SK-N-SH (cell line): ENCODE data around the gene SPTA1.

Experiments
- CHD2 ChIP-seq: fragments of 150-350 bp; IDR thresholded peaks from 2 replicates; pipeline ENCODE4 v1.6.1; 2018; ENCODE audit warnings: low read length; ENCODE audit not compliant: partially characterized antibody
- EP300 ChIP-seq, 2 experiments: IDR thresholded peaks; 2 replicates each; pipeline versions ENCODE4 v1.4.0 to v1.6.1; 2012; ENCODE audit warnings: borderline replicate concordance in 1 of 2, low read depth in 1 of 2, low read length in 1 of 2
- EZH2phosphoT487 ChIP-seq: fragments of 200-600 bp; sonication (generic); IDR thresholded peaks from 2 replicates; pipeline ENCODE4 v1.6.1; 2017; ENCODE audit warnings: low read depth, mixed run types, mild to moderate bottlenecking, antibody characterized with exemption, moderate library complexity, borderline replicate concordance
- FOXM1 ChIP-seq: IDR thresholded peaks from 2 replicates; pipeline ENCODE4 v1.4.0; 2012; ENCODE audit warnings: low read depth, mild to moderate bottlenecking
- POLR2AphosphoS5 ChIP-seq: IDR thresholded peaks from 2 replicates; pipeline ENCODE4 v1.6.1; 2012; ENCODE audit warnings: low read depth, low read length
- RAD21 ChIP-seq: IDR thresholded peaks from 2 replicates; pipeline ENCODE4 v1.6.1; 2012; ENCODE audit warnings: mild to moderate bottlenecking, low read length
- SMC3 ChIP-seq: IDR thresholded peaks from 2 replicates; pipeline ENCODE4 v1.6.1; 2012; ENCODE audit warnings: low read depth, low read length, improper control_type of control experiment
- TEAD4 ChIP-seq: IDR thresholded peaks from 2 replicates; pipeline ENCODE4 v1.4.0; 2012; ENCODE audit warnings: mild to moderate bottlenecking, borderline replicate concordance; ENCODE audit not compliant: insufficient read depth
- TF ChIP-seq, protein P1 (sequence below): fragments of 200-600 bp; sonication (generic); IDR thresholded peaks from 2 replicates; pipeline ENCODE4 v1.6.1; 2017; ENCODE audit warnings: antibody characterized with exemption, mild to moderate bottlenecking, moderate library complexity

DNA sequence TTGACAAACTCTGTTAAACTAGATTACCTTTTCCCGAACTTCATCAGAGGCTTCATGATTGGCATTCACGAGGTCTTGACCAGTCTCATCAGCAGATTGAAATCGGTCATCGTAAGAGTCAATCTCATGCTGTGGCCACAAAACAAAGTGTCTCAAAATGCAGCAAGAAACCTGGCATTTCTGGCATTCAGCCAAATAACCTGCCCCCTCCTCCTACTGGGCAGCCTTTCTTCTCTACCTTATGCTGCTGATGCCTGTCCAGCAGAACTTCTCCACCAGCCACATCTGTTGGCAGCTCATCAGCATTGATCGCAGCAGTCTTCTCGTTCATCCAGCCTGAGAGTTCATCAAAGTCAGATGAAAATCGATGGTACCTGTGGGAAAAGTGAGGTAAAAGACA lies 12.2 kb downstream of the SPTA1 start:
- no peak for TF ChIP-seq TEAD4
- TF ChIP-seq POLR2AphosphoS5 = no peak
- TF ChIP-seq FOXM1 = no peak
- no peak for TF ChIP-seq EP300 (IDR thresholded peaks at IDR 0.05; ENCODE audit: borderline replicate concordance in 1 of 2, low read depth in 1 of 2, low read length in 1 of 2)
- no peak for TF ChIP-seq EZH2phosphoT487
- TF ChIP-seq, protein P1, sequence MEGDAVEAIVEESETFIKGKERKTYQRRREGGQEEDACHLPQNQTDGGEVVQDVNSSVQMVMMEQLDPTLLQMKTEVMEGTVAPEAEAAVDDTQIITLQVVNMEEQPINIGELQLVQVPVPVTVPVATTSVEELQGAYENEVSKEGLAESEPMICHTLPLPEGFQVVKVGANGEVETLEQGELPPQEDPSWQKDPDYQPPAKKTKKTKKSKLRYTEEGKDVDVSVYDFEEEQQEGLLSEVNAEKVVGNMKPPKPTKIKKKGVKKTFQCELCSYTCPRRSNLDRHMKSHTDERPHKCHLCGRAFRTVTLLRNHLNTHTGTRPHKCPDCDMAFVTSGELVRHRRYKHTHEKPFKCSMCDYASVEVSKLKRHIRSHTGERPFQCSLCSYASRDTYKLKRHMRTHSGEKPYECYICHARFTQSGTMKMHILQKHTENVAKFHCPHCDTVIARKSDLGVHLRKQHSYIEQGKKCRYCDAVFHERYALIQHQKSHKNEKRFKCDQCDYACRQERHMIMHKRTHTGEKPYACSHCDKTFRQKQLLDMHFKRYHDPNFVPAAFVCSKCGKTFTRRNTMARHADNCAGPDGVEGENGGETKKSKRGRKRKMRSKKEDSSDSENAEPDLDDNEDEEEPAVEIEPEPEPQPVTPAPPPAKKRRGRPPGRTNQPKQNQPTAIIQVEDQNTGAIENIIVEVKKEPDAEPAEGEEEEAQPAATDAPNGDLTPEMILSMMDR = no peak
- no peak for TF ChIP-seq RAD21
- no peak for TF ChIP-seq CHD2
- TF ChIP-seq SMC3 = no peak
